GM10266 (cell line): ENCODE results near the gene AGBL1.

Experiments used
- DNase-seq: peaks from one replicate; pipeline ENCODE4 v3.0.0; 2012; ENCODE audit errors: extremely low spot score
- CTCF ChIP-seq: IDR thresholded peaks from 2 replicates; pipeline ENCODE4 v1.5.1; 2012; ENCODE audit warnings: mild to moderate bottlenecking, low read depth; ENCODE audit not compliant: control insufficient read depth, insufficient read depth; ENCODE audit errors: missing control alignments

AGBL1 gene

GRCh38 chr15:86205096-86205495 is 125.4 kb downstream of the AGBL1 start:
- no peak for TF ChIP-seq CTCF
- DNase-seq: no peak

GRCh38 chr15:86213420-86213819 is 133.7 kb downstream of the AGBL1 start:
- no peak for DNase-seq

GRCh38 chr15:86213888-86214287 is 134.2 kb downstream of the AGBL1 start:
- DNase-seq: no peak
- no peak for TF ChIP-seq CTCF

More at GRCh38 chr15:86213420-86213819, 133.7 kb downstream of the AGBL1 start:
- no peak for TF ChIP-seq CTCF

- no peak for TF ChIP-seq CTCF
Measured at GRCh38 chr15:86221119-86221518, 141.4 kb downstream of the AGBL1 start.

GRCh38 chr15:86229306-86229705 is 149.6 kb downstream of the AGBL1 start:
- no peak for DNase-seq

More at GRCh38 chr15:86221119-86221518, 141.4 kb downstream of the AGBL1 start:
- DNase-seq: no peak

GRCh38 chr15:86229936-86230335 is 150.3 kb downstream of the AGBL1 start:
- TF ChIP-seq CTCF: no peak
- no peak for DNase-seq

More at GRCh38 chr15:86229306-86229705, 149.6 kb downstream of the AGBL1 start:
- no peak for TF ChIP-seq CTCF

GRCh38 chr15:86231864-86232721 is 152.4 kb downstream of the AGBL1 start:
- peak; percentile 31 for DNase-seq

More at GRCh38 chr15:86231864-86232721, 152.4 kb downstream of the AGBL1 start:
- peak; percentile 61 for TF ChIP-seq CTCF
